NCI-H2107 treated with DMSO at 0.1 percent for 48 hours (cell line): ENCODE results near the gene MRPS17.
A peak's percentile ranks its signal among the peaks of the same experiment; 100 is the strongest.

Experiments
- DNase-seq: peaks from one replicate; lab custom pipeline; 2025; ENCODE audit not compliant: unreplicated experiment; lab: John Stamatoyannopoulos, UW

MRPS17 gene

DNA sequence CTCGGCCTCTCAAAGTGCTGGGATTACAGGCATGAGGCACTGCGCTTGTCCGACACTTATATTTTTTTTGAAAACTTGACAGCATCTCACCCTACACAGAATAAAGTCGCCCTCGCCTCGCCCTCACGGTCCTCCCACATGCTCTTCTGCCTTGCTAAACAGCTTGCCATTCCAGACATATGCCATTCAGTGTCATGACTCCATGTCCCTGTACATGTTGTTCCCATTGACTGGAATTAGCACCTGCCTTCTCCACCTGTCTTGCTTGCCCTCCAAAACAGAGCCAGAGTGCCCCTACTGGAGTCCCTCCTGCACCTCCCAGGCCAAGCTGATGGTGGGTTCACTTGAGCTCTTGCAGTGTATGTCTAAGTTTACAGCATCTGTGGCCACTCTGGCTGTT, 18.9 kb downstream of the MRPS17 start:
- DNase-seq = peak; percentile 69

- DNase-seq = peak; percentile 69
These were observed 19.3 kb downstream of the MRPS17 start for GRCh38 chr7:55970978-55971377.

GRCh38 chr7:55973747-55974250, 22.1 kb downstream of the MRPS17 start:
- DNase-seq = no peak

- DNase-seq = no peak
These were observed 24.4 kb downstream of the MRPS17 start for GRCh38 chr7:55975988-55976633.

GRCh38 chr7:55977831-55978230, 26.2 kb downstream of the MRPS17 start:
- DNase-seq = no peak

DNA sequence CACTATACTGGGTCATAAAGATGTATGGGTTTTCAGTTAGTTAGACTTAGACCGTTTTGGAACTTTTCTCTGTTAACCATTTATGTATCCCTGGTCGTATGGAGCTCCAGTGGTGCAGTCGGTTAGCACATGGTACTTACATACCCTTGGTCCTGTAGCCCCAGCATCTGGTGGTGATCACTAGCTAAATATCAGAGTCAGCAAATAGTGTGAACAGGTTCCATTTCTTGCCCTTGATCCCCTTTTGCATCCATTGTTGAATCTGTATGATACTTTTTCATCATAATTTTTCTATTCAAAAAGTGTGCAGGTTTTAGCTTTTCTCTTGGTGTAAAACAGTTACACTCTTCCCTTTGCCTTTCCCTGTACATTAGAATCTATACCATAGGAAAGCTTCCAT, 28.6 kb downstream of the MRPS17 start:
- no peak for DNase-seq

- no peak for DNase-seq
These were observed 31.9 kb downstream of the MRPS17 start for GRCh38 chr7:55983537-55983936.

- no peak for DNase-seq
These were observed 40.7 kb downstream of the MRPS17 start for GRCh38 chr7:55992346-55992745.

- DNase-seq = no peak
These were observed 45.3 kb downstream of the MRPS17 start for GRCh38 chr7:55996856-55997500.

GRCh38 chr7:56003749-56004148, 52.1 kb downstream of the MRPS17 start:
- no peak for DNase-seq
